HG03521 (cell line): Measurements from ENCODE around the gene PFKL.
"Not testable (repeated sequence)": the region's sequence is repeated elsewhere in the genome, so short reads cannot be mapped to it uniquely, and the experiment has no call there.

Experiments used
- ATAC-seq: cut with Tn5 transposase; IDR thresholded peaks from one replicate; pipeline ENCODE4 v1.9.1; 2021; ENCODE audit warnings: mild to moderate bottlenecking, moderate library complexity; ENCODE audit not compliant: unreplicated experiment

PFKL gene

DNA sequence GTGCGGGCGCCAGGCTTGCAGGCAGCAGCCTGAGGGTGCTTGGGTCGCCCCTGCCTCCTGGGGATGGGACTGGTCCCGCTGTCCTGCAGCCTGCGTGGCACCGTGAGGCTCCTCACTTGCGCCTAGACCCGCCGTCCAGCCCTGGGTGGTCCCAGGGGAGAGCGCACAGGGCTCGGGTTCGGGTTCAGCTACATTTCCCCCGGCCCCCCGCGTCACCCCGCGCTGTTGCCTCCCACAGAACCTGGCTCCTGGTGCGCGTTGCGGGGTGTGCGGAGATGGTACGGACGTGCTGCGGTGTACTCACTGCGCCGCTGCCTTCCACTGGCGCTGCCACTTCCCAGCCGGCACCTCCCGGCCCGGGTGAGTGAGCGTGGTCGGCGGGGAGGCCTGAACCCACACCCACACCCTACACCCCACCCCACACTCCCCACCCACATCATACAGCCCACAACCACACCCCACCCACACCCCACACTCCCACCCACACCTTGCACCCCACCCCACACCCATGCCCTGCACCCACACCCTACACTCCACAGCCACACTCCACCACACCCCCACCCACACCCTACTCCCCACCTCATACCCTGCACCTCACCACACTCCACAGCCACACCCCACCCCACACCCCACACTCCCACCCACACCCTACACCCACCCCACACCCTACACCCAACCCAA, 6.2 kb upstream of the PFKL start:
- ATAC-seq = no peak

DNA sequence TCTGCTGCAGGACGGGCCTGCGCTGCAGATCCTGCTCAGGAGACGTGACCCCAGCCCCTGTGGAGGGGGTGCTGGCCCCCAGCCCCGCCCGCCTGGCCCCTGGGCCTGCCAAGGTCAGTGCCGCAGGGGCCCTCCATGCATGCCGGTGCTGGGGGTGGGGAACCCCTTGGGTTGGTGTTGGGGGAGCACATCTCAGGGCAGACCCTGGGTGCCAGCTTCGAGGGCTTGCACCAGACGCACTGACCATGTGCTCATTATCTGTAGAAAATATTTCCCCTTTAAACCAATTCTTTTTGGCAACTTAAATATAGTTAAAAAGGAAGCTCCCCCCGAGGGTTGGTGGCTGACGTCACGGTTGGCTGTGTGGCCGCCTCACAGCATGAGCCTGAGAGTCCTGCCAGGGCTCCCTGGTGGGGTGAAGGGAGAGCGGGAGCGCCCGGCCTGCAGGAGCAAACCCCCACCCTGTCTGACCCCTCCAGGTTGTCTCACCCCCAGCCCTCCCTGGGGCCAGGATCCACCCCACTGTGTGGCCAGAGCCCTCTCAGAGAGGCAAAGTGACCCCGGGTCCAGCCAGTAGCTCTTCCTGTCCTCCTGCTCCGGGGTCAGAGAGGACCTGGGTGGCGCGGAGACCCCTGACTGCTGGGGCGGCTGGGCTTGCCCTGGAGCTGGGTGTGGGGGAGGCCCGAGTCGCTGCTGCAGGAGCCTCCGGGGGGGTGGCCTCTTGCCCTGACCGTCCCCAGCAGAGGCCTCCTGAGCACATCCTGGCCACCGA, 5.3 kb upstream of the PFKL start:
- no peak for ATAC-seq

DNA sequence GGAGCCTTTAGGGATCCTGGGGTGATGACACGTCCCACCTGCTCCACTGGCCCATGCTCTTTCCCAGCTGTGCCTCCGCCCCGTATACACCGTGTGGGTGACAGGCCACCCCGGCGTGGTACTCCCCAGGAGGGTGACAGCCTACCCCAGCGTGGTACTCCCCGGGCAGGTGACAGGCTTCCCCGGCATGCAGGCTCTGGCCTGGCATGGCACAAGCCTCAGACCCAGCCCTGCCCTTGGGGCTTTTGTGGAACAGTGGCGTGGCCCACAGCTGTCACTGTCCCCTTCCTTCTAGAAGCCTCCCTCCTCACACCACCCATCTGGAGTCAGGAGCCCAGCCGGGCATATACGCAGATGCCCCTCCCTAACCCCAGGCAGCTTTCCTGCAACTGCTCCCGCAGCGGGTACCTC, 4.7 kb upstream of the PFKL start:
- no peak for ATAC-seq

DNA sequence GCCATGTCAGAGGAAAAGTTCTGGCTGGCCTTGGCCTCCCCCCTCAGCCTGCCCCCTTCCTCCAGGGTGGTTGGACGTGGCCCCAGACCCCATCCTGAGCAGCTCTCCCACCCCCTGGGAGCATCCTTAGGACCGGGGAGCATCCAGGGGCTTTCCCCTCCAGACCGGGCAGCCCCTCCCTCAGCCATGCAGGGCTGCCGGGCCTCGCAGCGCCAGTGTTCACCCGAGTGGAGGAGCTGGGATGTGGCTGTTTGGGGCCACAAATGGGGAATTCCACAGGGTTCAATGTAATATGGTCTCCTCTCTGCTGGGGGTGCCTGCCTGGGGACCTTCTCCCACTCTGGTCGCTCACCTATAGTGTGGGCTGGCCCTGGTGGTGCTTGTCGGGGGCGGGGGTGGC, 4.2 kb upstream of the PFKL start:
- no peak for ATAC-seq

DNA sequence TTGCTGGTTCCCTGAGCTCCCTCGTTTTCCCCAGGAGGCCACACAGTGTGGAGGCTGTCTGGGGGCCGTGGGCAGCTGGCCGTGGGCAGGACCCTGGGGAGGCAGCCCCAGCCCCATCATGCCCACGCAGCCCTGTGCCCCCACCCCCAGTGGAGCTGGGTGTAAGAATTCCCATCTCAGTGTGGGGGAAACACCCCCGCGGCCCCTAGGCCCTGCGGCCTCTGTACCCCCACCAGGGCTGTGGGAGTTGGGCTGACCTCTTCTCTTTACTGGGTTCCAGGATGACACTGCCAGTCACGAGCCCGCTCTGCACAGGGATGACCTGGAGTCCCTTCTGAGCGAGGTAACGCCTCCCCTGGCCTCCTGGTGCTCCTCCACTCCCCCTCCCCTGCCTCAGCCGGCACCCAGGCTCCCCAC, 3.7 kb upstream of the PFKL start:
- ATAC-seq = no peak

DNA sequence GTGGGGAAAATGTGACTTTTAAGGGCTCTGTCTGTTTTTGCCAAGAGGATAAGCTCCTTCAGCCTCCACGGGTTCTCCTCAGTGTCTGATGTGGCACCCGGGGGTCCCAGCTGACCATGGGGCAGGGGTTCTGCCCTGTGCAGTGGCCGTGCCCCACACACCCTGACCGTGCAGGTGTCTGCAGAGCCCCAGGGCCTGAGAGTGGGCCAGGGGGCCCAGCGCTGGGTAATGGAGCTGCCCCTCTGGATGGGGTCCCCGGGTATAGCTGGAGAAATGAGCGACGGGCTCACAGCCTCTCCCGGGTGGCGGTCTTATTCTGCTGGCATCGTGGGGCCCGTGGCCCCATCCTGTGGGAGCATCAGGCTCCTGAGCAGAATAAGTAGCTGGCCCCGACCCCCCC, 2.9 kb upstream of the PFKL start:
- ATAC-seq = no peak

DNA sequence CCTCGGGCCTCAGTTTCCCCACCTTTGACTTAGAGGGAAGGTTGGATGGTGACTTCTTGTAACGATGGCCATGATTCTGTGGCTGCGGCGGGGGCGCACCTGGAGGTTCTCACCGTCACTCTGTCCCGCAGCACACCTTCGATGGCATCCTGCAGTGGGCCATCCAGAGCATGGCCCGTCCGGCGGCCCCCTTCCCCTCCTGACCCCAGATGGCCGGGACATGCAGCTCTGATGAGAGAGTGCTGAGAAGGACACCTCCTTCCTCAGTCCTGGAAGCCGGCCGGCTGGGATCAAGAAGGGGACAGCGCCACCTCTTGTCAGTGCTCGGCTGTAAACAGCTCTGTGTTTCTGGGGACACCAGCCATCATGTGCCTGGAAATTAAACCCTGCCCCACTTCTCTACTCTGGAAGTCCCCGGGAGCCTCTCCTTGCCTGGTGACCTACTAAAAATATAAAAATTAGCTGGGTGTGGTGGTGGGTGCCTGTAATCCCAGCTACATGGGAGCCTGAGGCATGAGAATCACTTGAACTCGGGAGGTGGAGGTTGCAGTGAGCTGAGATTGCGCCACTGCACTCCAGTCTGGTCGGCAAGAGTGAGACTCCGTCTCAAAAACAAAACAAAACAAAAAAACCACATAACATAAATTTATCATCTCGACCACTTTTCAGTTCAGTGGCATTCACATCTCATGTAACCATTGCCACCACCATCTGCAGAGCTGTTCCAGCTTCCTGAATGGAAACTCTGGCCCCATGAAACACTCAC, 2.1 kb upstream of the PFKL start:
- no peak for ATAC-seq

DNA sequence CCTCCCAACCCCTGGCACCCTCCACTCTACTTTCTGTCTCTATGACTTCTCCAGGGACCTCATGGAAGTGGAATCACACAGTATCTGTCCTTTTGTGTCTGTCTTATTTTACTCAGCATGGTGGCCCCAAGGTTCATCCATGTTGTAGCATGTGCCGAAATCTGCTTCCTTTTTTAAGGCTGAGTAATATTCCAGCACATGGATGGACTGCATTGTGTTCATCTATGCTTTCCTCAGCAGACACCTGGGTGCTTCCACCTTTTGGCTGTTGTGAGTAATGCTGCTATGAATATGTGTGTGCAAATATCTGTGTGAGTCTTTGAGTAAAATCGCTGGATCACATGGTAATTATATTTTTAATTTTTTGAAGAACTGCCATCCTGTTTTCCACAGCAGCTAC, 1.6 kb upstream of the PFKL start:
- no peak for ATAC-seq

DNA sequence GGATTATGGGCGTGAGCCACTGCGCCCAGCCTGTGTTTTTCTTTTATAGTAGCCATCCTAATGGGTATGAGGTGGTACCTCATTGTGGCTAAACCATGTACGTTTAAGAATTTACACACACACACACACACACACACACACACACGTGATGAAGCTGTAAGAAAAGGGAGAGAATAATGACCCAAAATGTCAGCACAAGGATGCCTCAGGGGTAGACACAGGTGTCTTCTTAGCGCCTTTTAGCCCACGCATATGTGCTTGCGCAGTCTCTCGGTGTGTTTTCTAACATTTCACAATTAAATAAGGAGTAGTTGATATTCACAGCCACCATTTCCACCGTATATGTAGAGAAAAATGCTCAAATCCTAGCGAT, 782 bp upstream of the PFKL start:
- ATAC-seq = no peak

DNA sequence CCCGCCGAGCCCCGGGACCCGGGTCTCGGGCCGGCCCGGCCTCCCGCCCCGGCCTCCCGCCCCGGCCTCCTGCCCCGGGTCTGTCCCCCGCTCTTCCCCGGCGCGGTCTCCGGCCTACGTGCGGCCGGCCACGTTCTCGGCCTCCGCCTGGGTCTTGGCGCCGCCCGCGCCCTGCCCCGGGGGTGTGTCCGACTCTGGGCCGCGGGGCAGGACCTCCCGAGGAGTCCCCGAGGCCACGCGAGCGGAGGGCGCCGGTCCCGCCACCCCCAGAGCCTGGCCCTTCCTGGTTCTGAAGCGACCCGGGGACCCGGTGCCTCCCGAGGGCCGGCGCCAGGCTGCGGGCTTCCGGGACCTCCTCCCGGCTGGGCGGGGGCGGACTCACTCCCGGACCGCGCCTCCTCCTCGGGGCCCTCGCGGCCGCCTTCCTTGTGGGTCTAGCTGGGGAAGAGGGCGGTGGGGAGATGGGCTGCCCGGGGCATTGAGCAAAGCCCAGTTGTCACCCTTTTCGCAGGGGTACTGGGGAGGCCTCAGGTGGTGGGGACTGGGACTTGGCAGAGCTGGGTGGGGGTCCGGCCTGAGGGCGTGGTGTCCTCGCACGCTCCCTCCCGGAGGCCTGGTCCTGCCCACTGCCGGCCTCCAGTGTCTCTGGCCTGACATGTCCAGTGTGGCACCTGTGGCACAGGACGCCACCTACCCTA, 558 bp downstream of the PFKL start:
- peak; percentile 33 for ATAC-seq

DNA sequence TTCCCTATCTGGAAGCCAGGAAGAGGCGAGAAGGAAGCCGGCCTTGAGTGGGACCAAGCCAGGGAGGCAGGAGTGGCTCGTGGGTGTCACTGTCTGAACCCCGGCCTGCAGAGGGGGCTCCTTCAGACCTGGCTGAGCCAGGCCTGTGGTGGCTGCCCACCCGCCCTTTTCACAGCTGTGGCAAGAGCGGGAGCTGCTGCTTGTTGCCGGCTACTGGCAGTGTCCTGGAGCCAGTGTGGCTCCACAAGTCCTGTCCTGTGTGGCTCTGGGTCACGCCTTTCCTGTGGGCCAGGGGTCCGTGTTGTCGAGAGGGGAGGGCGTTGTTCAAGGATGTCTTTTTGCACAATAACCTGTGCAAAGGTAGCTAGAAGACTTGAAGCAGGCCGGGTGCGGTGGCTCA, 1.3 kb downstream of the PFKL start:
- ATAC-seq = no peak

DNA sequence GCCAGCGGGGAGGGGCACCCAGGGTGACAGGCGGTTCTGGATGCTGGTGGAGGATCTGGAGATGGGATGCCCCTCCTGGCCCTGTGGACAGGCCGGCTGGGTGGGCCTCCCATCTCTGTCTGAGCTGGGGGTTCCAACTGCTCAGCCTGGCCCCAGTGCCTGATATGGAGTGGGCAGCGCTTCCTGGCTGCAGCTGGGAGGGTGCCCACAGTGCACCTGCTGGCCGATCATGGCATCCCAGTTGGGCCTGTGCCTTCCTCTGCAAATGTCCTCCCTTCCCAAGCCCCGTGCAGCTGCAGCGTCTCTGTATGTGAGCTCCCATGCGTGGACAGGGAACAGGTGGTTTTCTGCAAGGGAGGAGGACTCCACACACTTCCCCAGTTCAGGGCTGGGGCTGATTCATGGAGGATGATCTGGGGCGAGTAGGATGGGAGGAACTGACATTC, 2.1 kb downstream of the PFKL start:
- ATAC-seq = no peak

DNA sequence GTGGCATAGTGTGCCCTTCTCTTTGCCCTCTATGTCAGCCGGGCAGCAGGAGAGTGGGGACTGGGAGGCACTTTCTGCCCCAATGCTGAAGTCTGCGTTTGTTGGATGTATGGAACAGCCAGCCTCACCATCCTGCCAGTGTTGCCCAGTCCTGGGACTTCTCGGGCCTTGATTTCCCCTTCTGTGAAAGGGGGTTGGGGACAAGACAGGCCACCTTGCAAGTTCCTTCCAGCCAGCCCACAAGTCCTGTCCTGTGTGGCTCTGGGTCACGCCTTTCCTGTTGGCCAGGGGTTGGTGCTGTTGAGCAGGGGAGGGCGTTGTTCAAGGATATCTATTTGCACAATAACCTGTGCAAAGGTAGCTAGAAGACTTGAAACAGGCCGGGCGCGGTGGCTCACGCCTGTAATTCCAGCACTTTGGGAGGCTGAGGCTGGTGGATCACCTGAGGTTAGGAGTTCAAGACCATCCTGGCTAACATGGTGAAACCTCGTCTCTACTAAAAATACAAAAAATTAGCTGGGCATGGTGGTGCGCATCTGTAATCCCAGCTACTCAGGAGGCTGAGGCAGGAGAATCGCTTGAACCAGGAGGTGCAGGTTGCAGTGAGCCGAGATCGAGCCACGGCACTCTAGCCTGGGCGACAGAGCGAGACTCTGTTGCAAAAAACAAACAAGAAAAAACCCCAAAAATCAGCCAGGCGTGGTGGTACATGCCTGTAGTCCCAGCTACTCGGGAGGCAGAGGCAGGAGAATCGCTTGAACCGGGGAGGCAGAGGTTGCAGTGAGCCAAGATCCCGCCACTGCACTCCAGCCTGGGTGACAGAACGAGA, 2.9 kb downstream of the PFKL start:
- ATAC-seq = not testable (repeated sequence)

DNA sequence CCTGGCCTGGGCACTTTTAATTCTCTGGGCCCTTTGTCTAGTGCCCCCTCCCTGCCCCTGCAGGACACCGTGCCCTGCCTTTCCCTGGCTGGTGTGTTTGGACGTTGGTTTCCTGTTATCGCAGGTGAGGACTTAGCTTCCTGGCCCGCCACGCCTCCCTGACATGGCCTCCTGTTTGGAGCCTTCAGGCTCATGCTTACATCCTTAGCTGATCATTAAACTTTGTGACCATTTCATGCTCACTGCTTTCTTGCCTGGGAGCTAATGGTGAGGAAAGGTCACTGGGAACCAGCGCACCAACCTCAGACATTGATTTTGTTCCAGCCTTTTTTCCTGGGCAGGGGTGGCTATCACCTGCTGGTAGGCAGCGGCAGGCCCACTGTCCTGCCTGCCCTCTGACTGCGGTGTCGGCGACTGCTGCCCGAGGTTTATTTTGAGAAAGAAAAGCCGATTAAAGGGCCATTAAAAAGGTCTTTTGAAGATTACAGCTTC, 3.7 kb downstream of the PFKL start:
- ATAC-seq = no peak

DNA sequence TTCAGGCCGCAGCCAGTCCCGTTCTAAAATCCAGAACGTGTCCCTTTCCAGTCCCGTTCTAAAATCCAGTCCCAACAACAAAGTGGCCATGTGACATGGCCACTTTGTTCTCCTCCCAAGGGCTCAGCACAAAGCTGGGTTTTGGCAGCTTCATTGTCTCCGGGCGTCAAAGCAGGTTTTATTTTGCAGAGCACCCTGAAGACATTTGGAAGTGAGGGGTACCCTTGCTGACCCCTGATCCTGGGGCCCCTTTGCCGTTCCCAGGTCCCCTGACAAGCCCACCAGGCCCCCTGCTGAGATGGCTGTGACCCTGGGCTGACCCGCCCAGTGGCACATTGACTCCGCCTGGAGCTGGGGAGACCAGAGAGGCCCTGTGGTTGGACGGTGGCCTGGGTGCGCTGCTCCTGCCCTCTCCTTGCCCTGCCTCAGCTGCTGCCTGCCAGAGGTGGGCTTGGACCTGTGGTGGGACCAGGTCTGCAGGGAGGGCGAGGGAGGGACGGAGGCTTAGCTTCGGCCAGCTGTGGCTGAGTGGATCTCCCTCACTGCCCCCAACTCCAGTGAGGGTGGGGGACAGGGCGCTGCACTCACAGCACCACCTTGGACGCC, 4.3 kb downstream of the PFKL start:
- ATAC-seq = no peak

DNA sequence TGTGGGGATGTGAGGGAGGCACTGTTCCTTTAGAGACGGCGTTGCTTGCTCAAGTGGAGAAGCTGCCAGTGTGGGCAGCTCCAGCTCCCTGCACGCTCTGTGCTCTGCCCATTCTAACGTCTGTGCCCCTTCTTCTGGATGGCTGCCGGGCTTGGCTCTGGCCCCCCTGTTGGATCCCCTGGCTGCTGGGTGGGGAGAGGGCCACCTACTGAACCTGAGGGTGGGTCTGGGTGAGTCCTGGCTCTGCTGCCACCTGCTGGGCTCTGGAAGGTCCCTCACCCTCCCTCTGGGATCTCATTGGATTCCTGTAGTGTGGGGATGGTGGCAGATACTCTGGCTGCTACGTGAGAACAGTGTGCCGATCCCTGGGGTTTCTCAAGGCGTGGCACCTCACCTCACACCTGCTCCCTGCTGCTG, 5.0 kb downstream of the PFKL start:
- no peak for ATAC-seq

DNA sequence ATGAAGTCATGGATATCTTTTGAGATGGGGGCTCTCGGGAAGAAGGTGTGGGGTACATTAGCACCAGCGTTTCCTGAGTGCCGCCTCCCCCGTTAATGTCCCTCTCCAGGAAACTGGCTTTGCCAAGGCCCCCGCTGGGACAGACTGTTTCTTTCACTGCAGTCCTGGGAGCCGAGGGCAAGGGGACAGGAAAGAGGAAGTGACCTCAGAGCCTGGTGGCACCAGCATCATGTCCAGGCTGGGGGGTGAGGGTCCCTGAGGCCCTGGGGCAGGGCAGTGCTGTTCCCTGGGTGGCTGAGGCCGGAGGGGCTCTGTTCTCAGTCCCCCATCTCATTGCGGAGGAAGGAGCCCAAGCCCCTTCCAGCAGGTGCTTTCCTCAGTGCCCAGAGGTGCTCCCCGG, 5.8 kb downstream of the PFKL start:
- ATAC-seq = no peak

DNA sequence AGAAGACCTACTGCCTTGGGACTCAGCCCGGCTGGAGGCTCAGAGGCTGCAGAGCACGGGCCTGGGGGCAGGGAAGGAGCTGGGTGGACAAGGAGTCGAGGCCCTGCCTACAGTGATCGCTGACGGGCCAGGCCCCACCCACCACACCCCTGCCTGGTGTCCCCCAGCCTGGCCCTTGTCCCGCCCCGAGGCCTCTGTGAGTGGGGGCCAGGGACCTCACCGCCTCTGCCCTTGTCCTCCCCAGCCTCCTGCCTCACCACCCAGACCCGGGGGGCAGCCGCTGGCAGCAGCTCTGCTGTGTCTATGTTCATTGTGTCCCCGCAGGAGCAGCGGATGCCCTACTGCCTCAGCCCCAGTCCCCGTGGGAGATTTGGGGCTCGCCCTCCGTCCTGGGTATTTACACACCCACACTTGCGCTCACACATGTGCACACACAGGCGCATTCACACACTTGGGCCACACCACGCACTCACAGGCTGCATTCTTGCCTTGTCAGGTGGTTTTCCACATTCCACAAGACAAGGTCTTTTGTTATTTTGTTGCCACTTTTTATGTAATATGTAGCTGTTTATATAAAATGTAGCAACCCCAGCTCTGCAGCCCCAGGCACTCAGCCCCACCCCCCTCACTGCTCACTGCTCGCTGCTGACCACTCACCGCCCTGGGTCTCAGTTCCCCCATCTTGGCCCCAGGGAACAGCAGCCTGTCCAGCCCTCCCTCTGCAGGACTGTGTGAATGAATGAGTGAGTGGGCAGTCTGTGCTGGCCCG, 7.3 kb downstream of the PFKL start:
- no peak for ATAC-seq
